Activated naive CD8-positive, alpha-beta T cell treated with anti-CD3 and anti-CD28 coated beads for 36 hours (primary cell): Measurements from ENCODE around the gene FOXO3B. TPM values are rescaled to one million over a fixed set of nuclear protein-coding genes. Genes with fewer than 3 reads are reported as not detected.
A peak's percentile ranks its signal among the peaks of the same experiment; 100 is the strongest.
"Not testable (repeated sequence)": the region's sequence is repeated elsewhere in the genome, so short reads cannot be mapped to it uniquely, and the experiment has no call there.

Experiments
- DNase-seq: peaks from one replicate; pipeline ENCODE4 v3.0.0; 2021
- H3K27ac Mint-ChIP-seq: one replicate; pipeline ENCODE4 v1.8.0; 2022; ENCODE audit warnings: mild to moderate bottlenecking, moderate library complexity, mixed read lengths
- H3K27me3 Mint-ChIP-seq: one replicate; pipeline ENCODE4 v1.8.0; 2022; ENCODE audit warnings: mild to moderate bottlenecking, mixed read lengths
- H3K36me3 Mint-ChIP-seq: one replicate; pipeline ENCODE4 v1.8.0; 2021; ENCODE audit warnings: mild to moderate bottlenecking, mixed read lengths
- H3K4me1 Mint-ChIP-seq: one replicate; pipeline ENCODE4 v1.8.0; 2021; ENCODE audit warnings: mixed read lengths
- H3K4me3 Mint-ChIP-seq: one replicate; pipeline ENCODE4 v1.8.0; 2022; ENCODE audit warnings: mild to moderate bottlenecking, moderate library complexity, mixed read lengths
- H3K9me3 Mint-ChIP-seq: one replicate; pipeline ENCODE4 v1.8.0; 2022; ENCODE audit warnings: mixed read lengths
- total RNA-seq, 2 experiments: library from RNA; stranded (reverse); gene quantifications; one replicate each; pipeline ENCODE4 v1.2.3, GENCODE V29; 2021

The FOXO3B gene
- total RNA-seq, 2 experiments from 2014 or later, result 6.6 to 7.6 TPM

- not testable (repeated sequence) for DNase-seq, H3K27me3 Mint-ChIP-seq, H3K4me1 Mint-ChIP-seq, H3K4me3 Mint-ChIP-seq, H3K27ac Mint-ChIP-seq
- Mint-ChIP-seq H3K36me3 (peaks cover 70% of the 10 kb centered on the region), H3K9me3 (peaks cover 24% of the 10 kb centered on the region)
These were observed 9.5 kb downstream of the FOXO3B start for GRCh38 chr17:18672395-18673227.

DNA sequence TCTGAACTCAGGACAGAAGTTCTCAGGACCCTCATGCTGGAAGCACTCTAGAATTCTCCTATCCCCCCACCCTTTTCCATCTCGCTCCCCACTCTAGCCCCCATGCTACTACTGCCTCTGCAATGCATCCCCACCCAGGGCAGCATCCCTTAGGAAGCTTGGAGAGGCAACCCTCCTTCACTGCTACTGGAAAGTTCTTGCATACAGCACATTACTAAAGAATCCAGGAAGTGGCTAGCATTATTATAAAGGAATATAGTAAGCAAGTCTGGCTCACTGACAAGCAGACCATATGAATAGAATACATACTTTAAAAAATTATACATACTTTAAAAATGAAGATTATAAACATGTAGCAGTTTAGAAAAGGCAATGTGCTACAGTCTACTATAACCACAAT lies 13.5 kb downstream of the FOXO3B start:
- H3K27ac Mint-ChIP-seq, result not testable (repeated sequence)

DNA sequence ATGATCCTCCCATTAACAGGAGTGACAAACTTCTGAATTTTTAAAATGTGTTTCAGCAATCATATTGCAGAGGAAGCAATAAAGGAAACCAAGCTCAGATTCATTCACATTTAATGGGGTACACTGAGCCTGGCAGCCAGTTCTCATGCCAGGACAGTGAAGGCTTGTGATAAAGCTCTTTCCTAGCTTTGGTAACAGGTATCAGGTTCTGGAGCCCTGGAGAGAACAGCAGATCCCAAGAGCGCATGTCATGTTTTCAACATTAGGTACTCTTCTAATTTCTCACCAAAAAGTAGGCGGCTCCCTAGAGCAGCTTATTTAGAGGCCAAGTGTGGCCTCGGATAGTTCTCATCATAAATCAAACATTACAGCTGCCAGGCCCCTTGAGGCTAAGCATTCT lies 14.6 kb downstream of the FOXO3B start:
- H3K4me1 Mint-ChIP-seq, result not testable (repeated sequence)
- Mint-ChIP-seq H3K9me3 (peaks cover 25% of the 10 kb centered on the region), H3K36me3 (peaks cover 55% of the 10 kb centered on the region)

More for the DNA sequence above, 13.5 kb downstream of the FOXO3B start:
- H3K4me1 Mint-ChIP-seq, H3K4me3 Mint-ChIP-seq, H3K27me3 Mint-ChIP-seq, DNase-seq: not testable (repeated sequence)
- H3K9me3 Mint-ChIP-seq, result peaks cover 17% of the 10 kb centered on the region
- peaks cover 53% of the 10 kb centered on the region for H3K36me3 Mint-ChIP-seq

GRCh38 chr17:18666326-18666725 lies 15.8 kb downstream of the FOXO3B start:
- not testable (repeated sequence) for H3K4me3 Mint-ChIP-seq, DNase-seq, H3K27ac Mint-ChIP-seq, H3K4me1 Mint-ChIP-seq, H3K27me3 Mint-ChIP-seq
- Mint-ChIP-seq H3K9me3 (peaks cover 32% of the 10 kb centered on the region), H3K36me3 (peaks cover 52% of the 10 kb centered on the region)

More for the DNA sequence above, 14.6 kb downstream of the FOXO3B start:
- H3K4me3 Mint-ChIP-seq, H3K27me3 Mint-ChIP-seq, DNase-seq, H3K27ac Mint-ChIP-seq: not testable (repeated sequence)

- H3K4me1 Mint-ChIP-seq, DNase-seq, H3K27me3 Mint-ChIP-seq, H3K27ac Mint-ChIP-seq, H3K4me3 Mint-ChIP-seq: not testable (repeated sequence)
- Mint-ChIP-seq H3K36me3 (peaks cover 21% of the 10 kb centered on the region), H3K9me3 (peaks cover 26% of the 10 kb centered on the region)
These were observed 20.0 kb downstream of the FOXO3B start for GRCh38 chr17:18661924-18662624.

DNA sequence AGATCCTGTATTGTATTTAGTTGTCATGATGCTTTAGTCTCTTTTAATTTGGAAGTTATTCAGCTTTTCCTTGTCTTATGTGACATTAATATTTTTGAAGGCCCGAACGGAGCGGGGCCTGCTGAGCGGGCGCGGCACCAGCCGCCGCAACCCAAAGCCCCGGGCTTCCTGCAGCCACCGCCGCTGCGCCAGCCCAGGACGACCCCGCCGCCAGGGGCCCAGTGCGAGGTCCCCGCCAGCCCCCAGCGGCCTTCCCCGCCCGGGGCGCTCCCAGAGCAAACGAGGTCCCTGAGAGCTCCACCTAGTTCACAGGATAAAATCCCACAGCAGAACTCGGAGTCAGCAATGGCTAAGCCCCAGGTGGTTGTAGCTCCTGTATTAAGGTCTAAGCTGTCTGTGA lies 32.0 kb downstream of the FOXO3B start:
- H3K27ac Mint-ChIP-seq, H3K27me3 Mint-ChIP-seq, H3K4me1 Mint-ChIP-seq, DNase-seq, H3K4me3 Mint-ChIP-seq, H3K36me3 Mint-ChIP-seq, H3K9me3 Mint-ChIP-seq: not testable (repeated sequence)

DNA sequence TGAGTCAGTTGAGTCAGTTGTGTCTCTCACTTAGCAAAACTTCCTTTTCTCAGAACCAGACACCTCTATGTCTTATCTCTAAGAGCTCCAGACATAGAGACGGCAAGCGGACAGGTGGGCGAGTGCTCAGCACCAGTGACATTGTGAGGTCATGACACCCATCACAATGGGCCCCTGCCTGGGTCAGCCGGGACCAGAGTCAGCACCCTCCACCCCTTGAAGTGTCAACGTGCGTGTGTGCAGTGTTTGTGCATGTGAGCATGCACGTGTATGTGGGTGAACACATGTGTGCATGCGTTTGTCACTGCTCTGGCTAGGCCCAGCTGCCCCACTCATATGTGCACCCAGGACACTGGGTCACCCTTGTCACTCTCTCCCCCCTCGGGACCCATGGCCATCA lies 37.8 kb downstream of the FOXO3B start, which contains the start of gene TBC1D28:
TBC1D28 (minus strand) TSS at position 101 of the 400 bp plus-strand sequence. CDS start 3,039 bp downstream, outside the sequence.
- H3K27me3 Mint-ChIP-seq, DNase-seq, H3K4me3 Mint-ChIP-seq, H3K4me1 Mint-ChIP-seq, H3K36me3 Mint-ChIP-seq, H3K27ac Mint-ChIP-seq, H3K9me3 Mint-ChIP-seq: not testable (repeated sequence)

- H3K9me3 Mint-ChIP-seq, H3K27me3 Mint-ChIP-seq, H3K4me1 Mint-ChIP-seq, H3K27ac Mint-ChIP-seq, H3K4me3 Mint-ChIP-seq, DNase-seq, H3K36me3 Mint-ChIP-seq: not testable (repeated sequence)
These were observed 39.0 kb downstream of the FOXO3B start for GRCh38 chr17:18643124-18643523.

GRCh38 chr17:18638357-18638756 lies 43.8 kb downstream of the FOXO3B start:
- peaks cover 16% of the 10 kb centered on the region for H3K27me3 Mint-ChIP-seq
- H3K27ac Mint-ChIP-seq, DNase-seq, H3K36me3 Mint-ChIP-seq, H3K4me3 Mint-ChIP-seq, H3K4me1 Mint-ChIP-seq, H3K9me3 Mint-ChIP-seq: not testable (repeated sequence)

DNA sequence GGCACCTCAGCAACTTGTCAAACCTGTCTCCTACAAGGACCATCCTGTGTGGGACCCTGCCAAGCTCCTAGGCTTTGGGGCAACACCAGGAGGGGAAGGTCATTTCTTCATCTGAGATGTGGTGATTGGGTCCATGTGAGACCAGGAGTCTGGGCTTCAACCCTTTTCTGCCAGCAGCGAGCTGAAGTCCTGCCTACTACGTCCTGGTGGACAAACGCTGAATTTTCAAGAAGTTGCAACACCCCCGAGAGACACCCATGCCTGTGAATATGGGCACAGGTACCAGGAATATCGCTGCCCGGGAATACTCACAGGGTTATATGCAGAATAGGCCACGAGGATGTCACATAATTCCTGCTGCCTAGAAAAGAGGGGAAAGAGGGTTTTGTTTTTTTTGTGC lies 45.9 kb downstream of the FOXO3B start:
- not testable (repeated sequence) for DNase-seq, H3K4me3 Mint-ChIP-seq, H3K36me3 Mint-ChIP-seq, H3K9me3 Mint-ChIP-seq, H3K27ac Mint-ChIP-seq, H3K4me1 Mint-ChIP-seq
- peaks cover 16% of the 10 kb centered on the region for H3K27me3 Mint-ChIP-seq

DNA sequence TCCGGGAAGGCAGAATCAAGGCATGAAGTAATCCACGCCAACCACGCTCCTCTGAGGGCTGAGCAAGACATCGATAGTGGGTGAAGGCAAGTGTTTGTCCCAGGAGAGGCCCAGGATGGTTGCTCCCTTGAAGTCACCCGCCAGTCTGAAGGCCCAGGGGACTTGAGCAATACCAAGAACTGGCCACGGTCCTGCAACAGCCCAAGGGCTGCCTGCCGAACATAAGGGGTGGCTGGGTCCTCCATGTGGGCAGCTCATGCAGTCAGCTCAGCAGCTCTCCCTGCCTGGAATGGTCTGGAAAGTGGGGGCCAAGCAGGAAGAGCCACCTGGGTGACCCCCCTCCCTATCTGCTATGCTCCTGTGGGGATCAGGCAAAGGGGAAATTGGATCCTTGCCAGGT lies 46.3 kb downstream of the FOXO3B start:
- not testable (repeated sequence) for H3K36me3 Mint-ChIP-seq, H3K9me3 Mint-ChIP-seq, DNase-seq, H3K4me1 Mint-ChIP-seq, H3K27ac Mint-ChIP-seq, H3K4me3 Mint-ChIP-seq
- peaks cover 16% of the 10 kb centered on the region for H3K27me3 Mint-ChIP-seq

DNA sequence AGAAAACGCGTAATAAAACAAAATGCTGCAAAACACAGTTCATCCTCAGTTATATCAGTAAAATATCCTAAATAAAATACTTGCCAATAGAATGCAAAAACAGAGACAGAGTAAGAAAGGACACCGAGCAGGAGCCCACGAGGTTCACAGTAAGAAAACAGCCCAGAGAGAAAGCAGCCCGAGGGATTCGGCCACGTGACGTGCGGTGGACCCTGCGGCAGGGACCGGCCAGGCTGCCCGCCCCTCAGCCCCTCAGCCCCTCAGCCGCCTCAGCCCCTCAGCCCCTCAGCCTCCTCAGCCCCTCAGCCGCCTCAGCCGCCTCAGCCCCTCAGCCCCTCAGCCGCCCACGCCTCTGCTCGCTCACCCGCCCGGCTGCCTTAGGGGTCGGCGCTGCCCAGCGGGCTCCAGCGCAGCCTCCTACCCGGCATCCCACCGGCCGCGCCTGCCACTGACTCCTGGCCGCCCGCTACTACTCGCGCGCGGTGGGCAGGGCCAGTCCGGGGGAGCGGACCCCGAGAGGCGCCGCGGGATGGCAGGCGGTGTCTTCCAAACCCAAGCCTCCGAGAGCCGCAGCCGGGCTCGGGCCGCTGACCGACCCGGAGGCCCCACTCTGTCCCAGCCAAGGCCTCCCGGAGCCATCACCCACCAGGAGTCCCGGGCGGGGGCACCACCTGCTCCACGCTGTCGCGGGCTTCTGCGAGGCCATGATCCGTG lies 47.4 kb downstream of the FOXO3B start:
- H3K4me1 Mint-ChIP-seq, H3K36me3 Mint-ChIP-seq, H3K27ac Mint-ChIP-seq, H3K9me3 Mint-ChIP-seq: not testable (repeated sequence)
- DNase-seq, result peak; percentile 12
- Mint-ChIP-seq H3K4me3 (peak overlapping the region; percentile 65), H3K27me3 (peaks cover 16% of the 10 kb centered on the region)
